Measurements from ENCODE around the gene OFD1.

DNA sequence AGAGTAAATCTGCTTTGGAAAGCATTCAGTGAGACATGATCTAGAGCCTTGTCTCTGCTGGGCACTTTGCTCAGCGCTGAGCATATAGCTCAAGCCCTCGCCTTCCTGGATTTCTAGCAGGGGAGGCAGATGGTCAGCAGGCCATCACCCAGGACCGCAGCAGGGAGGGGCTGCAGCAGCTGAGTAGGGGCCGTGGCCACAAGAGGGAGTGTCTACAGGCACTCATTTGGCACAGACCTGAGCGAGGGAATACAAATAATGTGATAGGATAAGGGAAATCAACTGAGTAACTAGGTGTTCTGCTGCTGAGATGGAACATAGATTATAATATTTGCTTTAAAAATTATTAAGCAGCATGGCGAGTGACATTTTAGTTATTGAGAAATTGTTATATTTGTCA, 30.2 kb downstream of the OFD1 start:
- TF ChIP-seq, protein P1, sequence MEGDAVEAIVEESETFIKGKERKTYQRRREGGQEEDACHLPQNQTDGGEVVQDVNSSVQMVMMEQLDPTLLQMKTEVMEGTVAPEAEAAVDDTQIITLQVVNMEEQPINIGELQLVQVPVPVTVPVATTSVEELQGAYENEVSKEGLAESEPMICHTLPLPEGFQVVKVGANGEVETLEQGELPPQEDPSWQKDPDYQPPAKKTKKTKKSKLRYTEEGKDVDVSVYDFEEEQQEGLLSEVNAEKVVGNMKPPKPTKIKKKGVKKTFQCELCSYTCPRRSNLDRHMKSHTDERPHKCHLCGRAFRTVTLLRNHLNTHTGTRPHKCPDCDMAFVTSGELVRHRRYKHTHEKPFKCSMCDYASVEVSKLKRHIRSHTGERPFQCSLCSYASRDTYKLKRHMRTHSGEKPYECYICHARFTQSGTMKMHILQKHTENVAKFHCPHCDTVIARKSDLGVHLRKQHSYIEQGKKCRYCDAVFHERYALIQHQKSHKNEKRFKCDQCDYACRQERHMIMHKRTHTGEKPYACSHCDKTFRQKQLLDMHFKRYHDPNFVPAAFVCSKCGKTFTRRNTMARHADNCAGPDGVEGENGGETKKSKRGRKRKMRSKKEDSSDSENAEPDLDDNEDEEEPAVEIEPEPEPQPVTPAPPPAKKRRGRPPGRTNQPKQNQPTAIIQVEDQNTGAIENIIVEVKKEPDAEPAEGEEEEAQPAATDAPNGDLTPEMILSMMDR (IDR thresholded peaks at IDR 0.05) = peak; percentile 30
- no peak for TF ChIP-seq ZFX (IDR thresholded peaks at IDR 0.05; ENCODE audit: borderline replicate concordance)
